GM19193 (cell line): Measurements from ENCODE around the gene SNX3.

Experiments
- POLR2A ChIP-seq: IDR thresholded peaks from 4 replicates; pipeline ENCODE4 v1.6.1; 2011; ENCODE audit not compliant: insufficient read depth, insufficient read length; ENCODE audit errors: extremely low read depth

SNX3 gene

DNA sequence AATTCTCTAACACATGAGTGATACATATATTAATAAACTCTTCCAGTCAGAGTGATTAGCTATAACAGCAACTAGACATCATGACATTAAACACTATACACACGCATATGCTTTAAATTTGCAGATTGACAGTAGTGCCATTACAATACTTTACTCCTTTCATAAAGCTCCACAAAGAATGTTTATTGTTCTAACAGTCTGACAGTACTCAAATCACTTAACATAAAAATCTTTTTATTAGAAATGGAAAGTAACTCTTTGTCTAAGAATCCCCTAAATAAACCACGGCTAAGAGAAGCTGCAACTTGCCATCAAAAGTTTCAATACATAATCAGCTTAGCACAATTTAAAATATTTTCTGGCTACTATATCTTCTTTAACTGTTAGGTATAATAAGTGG, 24.0 kb downstream of the SNX3 start:
- no peak for TF ChIP-seq POLR2A

DNA sequence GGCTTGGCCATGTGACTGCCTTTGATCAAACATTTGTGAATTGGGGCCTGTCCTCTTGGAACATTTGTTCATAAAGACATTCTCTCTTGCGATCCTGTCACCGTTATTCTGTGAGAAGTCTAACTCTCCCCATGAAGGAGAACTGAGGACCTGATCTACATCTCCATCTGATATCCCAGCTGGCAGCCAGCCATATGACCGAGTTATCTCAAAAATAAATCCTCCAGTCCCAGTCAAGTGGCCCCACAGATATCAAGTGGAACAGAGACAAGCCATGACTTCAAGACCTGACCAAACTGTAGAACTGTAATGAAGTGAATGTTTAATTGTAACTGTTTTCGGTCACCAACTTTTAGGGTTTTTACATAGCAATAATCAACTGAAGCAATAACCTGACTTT, 25.7 kb downstream of the SNX3 start:
- no peak for TF ChIP-seq POLR2A

DNA sequence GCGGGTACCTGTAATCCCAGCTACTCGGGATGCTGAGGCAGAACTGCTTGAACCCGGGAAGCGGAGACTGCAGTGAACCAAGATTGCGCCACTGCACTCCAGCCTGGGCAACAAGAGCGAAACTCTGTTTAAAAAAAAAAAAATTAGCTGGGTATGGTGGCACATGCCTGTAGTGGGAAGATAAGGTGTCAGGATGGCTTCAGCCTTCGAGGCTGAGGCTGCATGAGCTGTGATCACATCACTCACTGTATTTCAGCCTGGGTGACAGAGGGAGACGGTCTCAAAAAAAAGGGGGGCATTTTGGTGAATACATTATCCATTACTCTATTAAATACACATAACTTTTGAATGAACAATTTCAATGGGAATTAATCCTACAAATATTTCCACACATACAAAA, 32.4 kb downstream of the SNX3 start:
- TF ChIP-seq POLR2A = no peak

- no peak for TF ChIP-seq POLR2A
Observed at GRCh38 chr6:108227290-108227689, 33.5 kb downstream of the SNX3 start.

DNA sequence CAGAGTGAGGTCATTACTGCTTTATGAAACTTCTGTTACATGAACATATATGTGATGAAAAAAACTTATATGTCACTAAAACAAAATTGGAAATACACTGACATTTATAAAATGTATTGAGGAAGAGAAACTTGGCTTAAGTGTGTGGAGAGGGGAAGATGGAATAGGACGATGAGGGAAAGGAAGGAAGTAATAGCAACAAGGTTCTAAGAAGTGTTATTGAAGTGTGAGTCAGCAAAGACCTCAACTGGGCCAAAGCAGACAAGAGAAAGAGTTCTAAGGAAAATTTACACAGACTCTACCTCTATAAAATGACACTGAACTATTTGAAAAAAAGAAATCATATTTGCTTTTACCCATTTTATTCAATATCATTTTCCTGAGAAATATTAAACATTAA, 38.3 kb downstream of the SNX3 start:
- TF ChIP-seq POLR2A = no peak

DNA sequence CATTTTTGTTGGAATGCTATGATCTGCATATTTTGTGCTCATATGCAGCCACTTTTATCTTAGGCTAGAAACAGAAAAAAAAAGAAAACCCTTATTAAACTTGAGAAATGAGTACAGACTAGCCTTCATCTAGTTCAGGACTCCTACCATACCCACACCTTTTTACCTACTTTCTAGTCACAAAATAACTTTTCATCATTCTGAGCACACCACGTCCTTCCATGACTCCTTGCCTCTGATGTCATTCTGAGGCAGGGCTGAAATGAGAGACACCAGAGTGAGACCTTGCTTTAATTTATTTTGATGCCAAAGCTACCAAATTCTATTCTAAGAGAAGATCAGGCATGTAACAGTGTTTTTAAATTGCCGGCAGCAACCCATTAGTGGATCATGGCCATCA, 38.8 kb downstream of the SNX3 start:
- no peak for TF ChIP-seq POLR2A

GRCh38 chr6:108211671-108212070, 49.2 kb downstream of the SNX3 start:
- TF ChIP-seq POLR2A = no peak

DNA sequence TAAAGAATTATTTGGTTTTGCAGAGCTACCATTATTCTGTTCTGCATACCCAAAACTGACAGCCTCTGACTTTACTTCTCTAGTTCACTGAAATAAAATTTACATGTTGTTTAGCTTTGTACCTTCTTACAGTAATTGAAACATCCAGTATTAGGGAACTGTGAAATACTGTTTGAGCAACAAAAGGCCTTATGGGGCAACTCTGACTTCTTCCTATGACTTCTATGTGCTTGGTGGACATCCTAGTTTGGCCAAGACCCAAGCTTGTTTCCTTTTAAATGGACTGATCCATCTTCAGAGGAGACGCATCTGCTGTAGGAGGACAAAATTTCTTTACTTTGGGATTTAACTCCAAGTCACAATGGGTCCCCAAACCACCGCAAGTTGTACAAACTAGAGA, 50.3 kb downstream of the SNX3 start:
- TF ChIP-seq POLR2A = no peak

GRCh38 chr6:108209738-108210137, 51.1 kb downstream of the SNX3 start:
- TF ChIP-seq POLR2A = no peak

- no peak for TF ChIP-seq POLR2A
Observed at GRCh38 chr6:108207013-108207412, 53.8 kb downstream of the SNX3 start.

- no peak for TF ChIP-seq POLR2A
Observed at GRCh38 chr6:108203189-108204112, 57.4 kb downstream of the SNX3 start.

- TF ChIP-seq POLR2A = no peak
Observed at GRCh38 chr6:108200631-108201030, 60.2 kb downstream of the SNX3 start.

DNA sequence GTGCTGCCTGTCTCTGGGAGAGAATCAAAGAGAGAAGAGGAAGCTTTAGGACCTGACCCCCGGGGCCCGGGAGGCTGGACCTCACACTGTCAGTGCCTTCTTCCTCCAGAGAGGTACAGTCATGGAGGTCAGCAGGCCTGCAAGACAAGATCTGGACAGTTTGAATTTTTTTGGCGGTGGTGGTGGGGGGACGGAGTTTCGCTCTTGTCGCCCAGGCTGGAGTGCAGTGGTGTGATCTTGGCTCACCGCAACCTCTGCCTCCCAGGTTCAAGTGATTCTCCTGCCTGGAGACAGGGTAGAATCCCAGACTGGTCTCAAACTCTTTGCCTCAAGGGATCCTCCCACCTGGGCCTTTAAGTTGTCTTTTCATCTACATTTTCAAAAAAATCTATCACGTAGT, 60.7 kb downstream of the SNX3 start:
- TF ChIP-seq POLR2A = no peak

- no peak for TF ChIP-seq POLR2A
Observed at GRCh38 chr6:108198761-108199498, 61.9 kb downstream of the SNX3 start.

DNA sequence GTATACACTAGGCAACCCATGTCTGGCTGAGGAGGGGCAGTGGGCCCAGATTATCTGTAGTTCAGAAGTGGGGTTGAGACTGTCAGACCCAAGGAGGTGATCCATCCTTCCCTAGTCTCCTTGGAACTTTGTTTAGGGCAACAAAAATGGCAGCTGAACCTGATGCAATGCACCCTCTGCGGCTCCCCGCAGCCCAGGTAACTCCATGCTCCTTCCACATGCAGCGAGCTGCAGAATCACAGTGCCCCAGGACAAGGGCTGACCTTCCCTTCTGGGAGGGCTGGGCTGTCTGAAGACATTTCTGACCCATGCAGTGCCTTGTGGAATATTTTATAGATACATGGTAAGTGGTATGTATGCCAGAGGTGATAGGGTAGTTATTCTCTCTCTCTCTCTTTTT, 65.6 kb downstream of the SNX3 start:
- TF ChIP-seq POLR2A = no peak

GRCh38 chr6:108194503-108194902, 66.3 kb downstream of the SNX3 start:
- no peak for TF ChIP-seq POLR2A
